Mucosa of descending colon (tissue), 3 donors: ENCODE data around the gene TNFAIP8L3. TPM values are rescaled to one million over a fixed set of nuclear protein-coding genes. Genes with fewer than 3 reads are reported as not detected.
"Not testable (repeated sequence)": the region's sequence is repeated elsewhere in the genome, so short reads cannot be mapped to it uniquely, and the experiment has no call there.

Experiments
- ATAC-seq: fragments of 200-7000 bp; cut with Tn5 transposase; one replicate; pipeline ENCODE4 v1.9.1; 2020; ENCODE audit warnings: mild to moderate bottlenecking, moderate library complexity
- DNase-seq, 3 donors: peaks; one replicate each; pipeline ENCODE4 v3.0.0-alpha.2; 2020
- H3K36me3 ChIP-seq: fragments of 200-600 bp; one replicate; pipeline ENCODE4 v1.8.0; 2021; ENCODE audit warnings: low read depth, mild to moderate bottlenecking
- H3K4me1 ChIP-seq: fragments of 200-600 bp; one replicate; pipeline ENCODE4 v1.8.0; 2021; ENCODE audit warnings: low read depth, mild to moderate bottlenecking
- H3K4me3 ChIP-seq: fragments of 200-600 bp; one replicate; pipeline ENCODE4 v1.8.0; 2021; ENCODE audit warnings: mild to moderate bottlenecking
- H3K9me3 ChIP-seq: fragments of 200-600 bp; one replicate; pipeline ENCODE4 v1.8.0; 2021; ENCODE audit warnings: mild to moderate bottlenecking
- intact Hi-C, 2 donors: fragments of 100-400 bp; cut with DNase I in 1 of 2; cut with micrococcal nuclease in 1 of 2; formaldehyde crosslinking; loops; one replicate each; pipeline versions ENCODE4 v1.11.0 to v1.11.1; 2022; cut with DNase I, micrococcal nuclease
- long read RNA-seq, 2 donors: library from polyadenylated mRNA; unstranded; transcript quantifications; one replicate each; pipeline ENCODE4 v2.0.0, GENCODE V29; 2019 to 2021
- total RNA-seq, 3 donors: library from RNA; stranded (reverse); fragmentation: NEBNext Ultra II Directional in 2 of 3; extraction: Animal tissue kit (Norgen Biotek cat#: 25700) in 2 of 3; gene quantifications; one replicate each; pipeline versions ENCODE4 v1.2.1 to v1.2.4, GENCODE V29; 2021 to 2023
- TF ChIP-seq, protein P1 (sequence below): fragments of 200-600 bp; IDR thresholded peaks from one replicate; pipeline ENCODE4 v1.8.0; 2022; ENCODE audit warnings: antibody characterized with exemption, mild to moderate bottlenecking
- donor health status: DM: no; HTN: no; CAD: no; lungs with moderate emphysema.
- donor health status: DM: no; HTN: no; CAD: no.
- donor health status: DM: no; HTN: yes; CAD: no.

Gene TNFAIP8L3
- 10 to 100 TPM in 2 of 3 donors, 1 to 10 TPM in 1; 8.2 to 11.2 (median 10.0) TPM for total RNA-seq
- long read RNA-seq, donor 1, transcript TNFAIP8L3-202 (2 exons, 2,002 nt), result major isoform, 13 of 16 reads
- long read RNA-seq, donor 1, partial matches to known transcripts, result 0 of 16 reads
- long read RNA-seq, donor 1, other reads (novel, unspliced or antisense), result 3 of 16 reads
- long read RNA-seq, donor 2, partial matches to known transcripts, result 0 of 6 reads
- long read RNA-seq, donor 2, other reads (novel, unspliced or antisense), result 2 of 6 reads

DNA sequence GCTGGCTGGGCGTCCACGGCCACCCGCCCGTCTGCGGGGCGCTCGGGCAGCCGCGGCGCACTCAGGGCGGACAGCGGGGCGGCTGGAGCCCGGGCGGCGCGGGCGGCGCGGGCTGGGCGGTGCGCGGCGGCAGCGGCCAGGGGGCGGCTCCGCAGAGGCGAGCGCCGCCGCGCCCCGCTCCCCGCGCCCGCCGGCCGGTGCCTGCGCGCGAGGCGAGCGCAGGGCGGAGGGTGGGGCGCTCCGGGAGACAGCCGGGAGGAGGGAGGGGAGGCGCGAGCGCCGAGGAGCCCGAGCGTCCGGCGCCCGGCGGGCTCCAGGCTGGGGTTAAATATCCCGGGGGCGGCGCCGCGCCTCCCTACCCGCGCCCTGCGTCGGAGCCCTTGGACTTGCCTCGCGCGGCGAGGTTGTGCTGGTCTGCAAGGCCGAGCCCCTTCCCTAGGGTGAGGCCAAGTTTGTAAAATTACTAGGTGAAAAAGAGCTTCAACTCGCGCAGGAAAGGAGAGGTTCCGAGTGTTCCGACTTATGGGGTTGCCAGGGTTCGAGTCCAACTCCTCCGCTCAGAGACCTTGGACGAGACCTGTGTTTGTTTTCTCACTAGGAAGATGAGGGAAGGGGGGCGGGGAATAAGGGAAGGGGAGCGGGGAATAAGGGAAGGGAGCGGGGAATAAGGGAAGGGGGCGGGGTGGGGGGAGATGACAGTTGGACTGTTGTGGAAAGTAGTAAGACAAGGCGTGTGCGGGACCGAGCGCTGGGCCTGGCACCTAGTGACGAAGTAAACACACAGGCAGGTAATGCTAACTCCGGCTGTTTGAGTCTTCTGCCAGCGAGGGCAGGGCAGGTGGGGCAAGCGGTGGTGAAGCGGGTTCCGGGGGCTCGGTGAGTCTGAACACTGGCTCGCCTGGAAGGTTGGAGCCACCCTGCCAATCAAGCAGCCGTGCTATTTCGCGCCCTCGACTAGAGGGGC lies at the start of gene TNFAIP8L3:
Gene TNFAIP8L3 (minus strand): TSS at position 301 of the 964 bp plus-strand sequence. CDS start 311 bp downstream, outside the sequence.
- Histone ChIP-seq H3K36me3 (no peaks in the 10 kb centered on the region), H3K9me3 (no peaks in the 10 kb centered on the region), H3K4me3 (peak within 1 kb of the TSS; percentile 11), H3K4me1 (peaks cover 13% of the 10 kb centered on the region)
- intact Hi-C loops, result no loop called here
- peak; percentile 78 for ATAC-seq
- TF ChIP-seq, protein P1, sequence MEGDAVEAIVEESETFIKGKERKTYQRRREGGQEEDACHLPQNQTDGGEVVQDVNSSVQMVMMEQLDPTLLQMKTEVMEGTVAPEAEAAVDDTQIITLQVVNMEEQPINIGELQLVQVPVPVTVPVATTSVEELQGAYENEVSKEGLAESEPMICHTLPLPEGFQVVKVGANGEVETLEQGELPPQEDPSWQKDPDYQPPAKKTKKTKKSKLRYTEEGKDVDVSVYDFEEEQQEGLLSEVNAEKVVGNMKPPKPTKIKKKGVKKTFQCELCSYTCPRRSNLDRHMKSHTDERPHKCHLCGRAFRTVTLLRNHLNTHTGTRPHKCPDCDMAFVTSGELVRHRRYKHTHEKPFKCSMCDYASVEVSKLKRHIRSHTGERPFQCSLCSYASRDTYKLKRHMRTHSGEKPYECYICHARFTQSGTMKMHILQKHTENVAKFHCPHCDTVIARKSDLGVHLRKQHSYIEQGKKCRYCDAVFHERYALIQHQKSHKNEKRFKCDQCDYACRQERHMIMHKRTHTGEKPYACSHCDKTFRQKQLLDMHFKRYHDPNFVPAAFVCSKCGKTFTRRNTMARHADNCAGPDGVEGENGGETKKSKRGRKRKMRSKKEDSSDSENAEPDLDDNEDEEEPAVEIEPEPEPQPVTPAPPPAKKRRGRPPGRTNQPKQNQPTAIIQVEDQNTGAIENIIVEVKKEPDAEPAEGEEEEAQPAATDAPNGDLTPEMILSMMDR, result no peak
- DNase-seq, result peak; percentile 57 to 69 (median 58)

DNA sequence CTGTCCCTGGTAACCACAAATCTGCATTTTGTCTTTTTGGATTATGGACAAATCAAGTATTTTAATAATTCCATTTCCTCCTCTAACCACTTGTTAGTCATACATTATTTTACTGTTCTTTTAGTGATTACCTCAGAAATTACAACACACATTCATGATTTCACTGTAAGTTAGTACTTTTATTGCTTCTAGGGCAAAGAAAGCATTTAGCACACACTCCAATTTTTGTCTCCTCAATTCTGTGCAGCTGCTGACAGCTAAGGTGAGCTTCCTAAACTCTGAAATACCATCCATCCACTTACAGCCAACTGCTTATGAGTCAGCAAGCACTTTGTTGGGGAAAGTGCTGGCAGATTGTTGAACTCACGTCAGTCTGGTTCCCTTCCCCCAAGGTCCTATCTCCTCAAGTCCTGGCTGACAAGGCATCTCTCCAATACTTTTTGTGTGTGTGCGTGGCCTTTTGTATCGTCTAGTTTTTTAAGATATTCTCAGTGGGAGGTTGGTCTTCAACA lies 49.4 kb upstream of the TNFAIP8L3 start:
- ATAC-seq (no peak), DNase-seq (no peak)
- Histone ChIP-seq H3K4me1 (no peaks in the 10 kb centered on the region), H3K4me3 (no peak overlapping the region), H3K9me3 (no peaks in the 10 kb centered on the region), H3K36me3 (no peaks in the 10 kb centered on the region)
- intact Hi-C loops, result no loop called here
- TF ChIP-seq, protein P1, result no peak

DNA sequence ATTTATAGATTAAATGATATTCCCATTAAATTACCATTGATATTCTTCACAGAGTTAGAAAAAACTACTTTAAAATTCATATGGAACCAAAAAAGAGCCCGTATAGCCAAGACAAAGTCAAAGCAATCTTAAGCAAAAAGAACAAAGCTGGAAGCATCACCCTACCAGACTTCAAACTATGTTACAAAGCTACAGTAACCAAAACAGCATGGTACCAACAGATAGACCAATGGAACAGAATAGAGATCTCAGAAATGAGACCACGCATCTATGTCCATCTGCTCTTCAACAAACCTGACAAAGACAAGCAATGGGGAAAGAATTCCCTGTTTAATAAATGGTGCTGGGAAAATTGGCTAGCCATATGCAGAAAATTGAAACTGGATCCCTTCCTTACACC lies 45.6 kb upstream of the TNFAIP8L3 start:
- H3K4me3 ChIP-seq, intact Hi-C loops, H3K36me3 ChIP-seq, ATAC-seq, DNase-seq, H3K4me1 ChIP-seq, H3K9me3 ChIP-seq: not testable (repeated sequence)

DNA sequence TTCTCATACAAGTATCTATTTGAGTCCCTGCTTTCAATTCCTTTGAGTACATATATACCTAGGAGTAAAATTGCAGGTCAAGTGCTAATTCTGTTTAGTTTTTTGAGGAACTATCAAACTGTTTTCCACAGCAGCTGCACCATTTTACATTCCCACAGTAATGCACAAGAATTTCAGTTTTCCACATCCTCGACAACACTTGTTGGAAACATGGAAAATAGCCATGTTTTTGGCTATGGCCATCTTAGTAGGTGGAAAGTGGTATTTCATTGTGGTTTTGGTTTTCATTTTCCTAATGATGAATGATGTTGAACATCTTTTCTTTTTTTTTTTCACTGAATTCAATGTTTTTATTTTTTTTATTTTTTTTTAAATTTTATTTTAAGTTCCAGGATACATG lies 44.4 kb upstream of the TNFAIP8L3 start:
- no peak overlapping the region for H3K4me3 ChIP-seq
- TF ChIP-seq, protein P1, result no peak
- no peaks in the 10 kb centered on the region for H3K36me3 ChIP-seq
- ATAC-seq (no peak), DNase-seq (no peak)
- no peaks in the 10 kb centered on the region for H3K9me3 ChIP-seq
- intact Hi-C loops, result no loop called here
- H3K4me1 ChIP-seq, result no peaks in the 10 kb centered on the region

DNA sequence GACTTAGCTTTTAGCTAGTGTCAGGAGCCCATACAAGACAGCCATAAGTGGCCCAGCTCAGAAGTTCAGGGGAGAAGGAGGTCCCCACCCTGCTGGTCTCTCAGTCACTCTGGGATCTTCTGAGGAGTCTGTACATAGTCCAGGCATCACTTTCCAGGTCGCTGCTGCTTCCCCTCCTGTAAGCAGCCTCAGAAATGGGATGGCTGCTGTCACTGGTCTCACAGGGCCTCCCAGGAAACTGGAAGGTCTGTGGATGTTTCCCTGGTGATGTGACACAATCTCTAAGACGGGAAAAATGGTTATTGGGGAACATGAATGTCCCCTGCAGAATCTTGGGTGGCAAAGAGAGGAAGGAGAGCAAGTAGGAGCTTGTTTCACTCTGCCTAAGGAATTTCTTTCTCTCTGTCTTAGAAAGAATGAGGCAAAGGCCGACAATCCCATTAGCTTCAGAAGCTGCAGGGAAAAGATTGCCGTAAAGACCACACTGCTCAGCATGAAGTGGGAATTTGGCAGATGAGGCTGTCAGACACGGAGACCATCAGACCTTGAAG lies 43.2 kb upstream of the TNFAIP8L3 start:
- intact Hi-C loops, result no loop called here
- no peak for DNase-seq

More for the DNA sequence above, 43.2 kb upstream of the TNFAIP8L3 start:
- Histone ChIP-seq H3K4me3 (no peak overlapping the region), H3K36me3 (no peaks in the 10 kb centered on the region), H3K4me1 (no peaks in the 10 kb centered on the region), H3K9me3 (no peaks in the 10 kb centered on the region)
- no peak for ATAC-seq
- TF ChIP-seq, protein P1, result no peak
